GM19467 (cell line): ENCODE results near the gene PTPRN2.

Source experiments
- ATAC-seq: cut with Tn5 transposase; IDR thresholded peaks from one replicate; pipeline ENCODE4 v1.9.1; 2021; ENCODE audit warnings: mild to moderate bottlenecking, moderate library complexity; ENCODE audit not compliant: unreplicated experiment

PTPRN2 gene

GRCh38 chr7:158374146-158374545 is 213.5 kb downstream of the PTPRN2 start:
- no peak for ATAC-seq

GRCh38 chr7:158373476-158374133 is 214.0 kb downstream of the PTPRN2 start:
- no peak for ATAC-seq

GRCh38 chr7:158372400-158373342 is 215.0 kb downstream of the PTPRN2 start:
- ATAC-seq: no peak

- ATAC-seq: no peak
Observed at GRCh38 chr7:158371856-158372255, 215.8 kb downstream of the PTPRN2 start.

- no peak for ATAC-seq
Observed at GRCh38 chr7:158369866-158370265, 217.8 kb downstream of the PTPRN2 start.

- ATAC-seq: no peak
Observed at GRCh38 chr7:158369290-158369689, 218.3 kb downstream of the PTPRN2 start.

- no peak for ATAC-seq
Observed at GRCh38 chr7:158368449-158368848, 219.2 kb downstream of the PTPRN2 start.

- no peak for ATAC-seq
Observed at GRCh38 chr7:158367634-158367982, 220.0 kb downstream of the PTPRN2 start.

- ATAC-seq: no peak
Observed at GRCh38 chr7:158366916-158367633, 220.5 kb downstream of the PTPRN2 start.

GRCh38 chr7:158366346-158366745 is 221.3 kb downstream of the PTPRN2 start:
- no peak for ATAC-seq

- no peak for ATAC-seq
Observed at GRCh38 chr7:158365267-158365666, 222.4 kb downstream of the PTPRN2 start.

GRCh38 chr7:158364451-158364850 is 223.2 kb downstream of the PTPRN2 start:
- ATAC-seq: no peak

GRCh38 chr7:158362912-158363905 is 224.4 kb downstream of the PTPRN2 start:
- ATAC-seq: no peak

GRCh38 chr7:158362001-158362400 is 225.6 kb downstream of the PTPRN2 start:
- no peak for ATAC-seq

- no peak for ATAC-seq
Observed at GRCh38 chr7:158361326-158361946, 226.2 kb downstream of the PTPRN2 start.

GRCh38 chr7:158358926-158359645 is 228.5 kb downstream of the PTPRN2 start:
- no peak for ATAC-seq

GRCh38 chr7:158357898-158358821 is 229.5 kb downstream of the PTPRN2 start:
- ATAC-seq: no peak
